Head of caudate nucleus (tissue), 42 donors: ENCODE measurements around the gene KCNN4.

Experiments
- DNase-seq, 42 donors: peaks; one replicate each; pipeline versions ENCODE4 v3.0.0 to v3.0.0-alpha.2; 2020 to 2021; ENCODE audit warnings: mixed read lengths in 7 of 42
- intact Hi-C: fragments of 100-400 bp; cut with DNase I; formaldehyde crosslinking; loops from one replicate; pipeline ENCODE4 v1.15.0; 2022

The KCNN4 gene

DNA sequence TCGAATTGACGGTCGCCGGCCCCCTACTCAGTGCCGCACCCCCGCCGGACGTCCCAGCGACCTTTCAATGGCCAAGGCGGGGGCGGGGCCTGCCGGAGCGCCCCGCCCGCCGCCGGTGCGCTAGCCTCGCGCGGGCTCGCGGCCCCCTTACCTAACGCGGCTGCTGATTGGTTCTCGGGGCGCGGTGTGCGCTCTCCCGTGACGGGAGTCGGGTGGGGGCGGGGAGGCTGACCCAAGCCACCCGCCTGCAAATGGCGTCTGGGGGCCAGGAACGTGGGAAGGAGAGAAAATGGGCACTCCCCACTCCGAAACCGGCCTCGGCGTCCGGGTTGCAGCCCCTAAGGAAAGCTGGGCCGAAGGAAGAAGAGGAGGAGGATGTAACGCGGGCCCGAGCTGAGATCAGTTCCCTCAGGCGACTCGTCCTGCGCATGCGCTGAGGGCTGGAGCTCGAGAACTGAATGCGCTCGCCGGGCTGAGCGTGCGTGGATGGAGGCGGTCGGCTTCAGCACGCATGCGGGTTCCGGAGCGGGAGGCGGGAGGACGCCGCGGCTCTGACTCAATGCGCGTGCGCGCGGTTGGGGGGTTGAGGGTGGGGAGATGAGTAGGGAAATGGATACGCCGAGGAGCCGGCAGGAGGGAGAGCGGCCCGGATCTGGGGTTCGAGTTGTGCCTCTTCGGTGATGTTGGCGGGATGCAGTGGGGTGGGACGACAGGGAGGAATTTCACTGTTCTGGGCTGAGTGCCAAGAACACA, 26.1 kb downstream of the KCNN4 start, which contains the start of gene SMG9:
Gene SMG9 (minus strand): TSS at position 460 of the 753 bp plus-strand sequence. CDS start 4,221 bp downstream, outside the sequence.
- peak; percentile 87 to 99 (median 96) for DNase-seq
- intact Hi-C loops, result no loop called here

DNA sequence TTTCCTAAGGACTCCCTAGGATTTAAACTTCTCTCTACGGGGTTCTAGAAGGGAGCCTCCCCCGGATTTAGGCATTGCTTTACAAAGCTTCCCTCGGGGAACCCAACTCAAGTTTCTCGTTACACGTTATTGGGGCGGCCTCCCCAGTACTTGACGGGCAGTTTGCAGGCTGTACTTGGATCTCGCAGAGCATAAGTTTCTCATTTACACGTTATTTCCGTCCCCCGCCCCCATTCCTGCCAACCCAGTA, 26.6 kb downstream of the KCNN4 start:
- no peak for DNase-seq

DNA sequence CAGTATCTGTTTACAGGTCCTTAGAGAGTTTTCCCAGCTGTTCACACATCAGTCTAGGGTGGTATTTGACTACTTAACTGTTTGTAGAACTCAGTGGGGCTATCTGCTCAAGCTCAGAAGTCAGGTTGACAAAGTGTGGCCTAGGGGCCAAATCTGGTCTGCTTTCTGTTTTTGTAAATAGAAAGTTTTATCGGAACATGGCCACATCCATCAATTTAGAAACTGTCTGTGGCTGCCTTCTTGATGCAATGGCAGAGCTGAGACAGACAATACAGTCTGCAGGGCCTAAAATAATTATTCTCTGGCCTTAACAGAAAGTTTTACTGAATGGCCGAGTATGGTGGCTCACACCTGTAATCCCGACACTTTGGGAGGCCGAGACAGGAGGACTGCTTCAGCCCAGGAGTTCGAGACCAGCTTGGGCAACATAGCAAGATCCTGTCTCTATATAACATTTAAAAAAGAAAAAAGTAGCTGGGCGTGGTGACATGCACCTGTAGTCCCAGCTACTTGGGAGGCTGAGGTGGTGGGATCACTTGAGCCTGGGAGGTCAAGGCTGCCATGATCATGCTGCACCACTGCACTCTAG, 28.4 kb downstream of the KCNN4 start:
- intact Hi-C loops, result no loop called here

More for the DNA sequence above, 26.6 kb downstream of the KCNN4 start:
- intact Hi-C loops, result no loop called here

GRCh38 chr19:43751466-43752220, 29.1 kb downstream of the KCNN4 start:
- intact Hi-C loops, result no loop called here
- no peak for DNase-seq

More for the DNA sequence above, 28.4 kb downstream of the KCNN4 start:
- no peak for DNase-seq

GRCh38 chr19:43749898-43750297, 30.9 kb downstream of the KCNN4 start:
- DNase-seq, result no peak
- intact Hi-C loops, result loop anchor here (5.0 to 10.0 kb wide), 2 partner anchors 37 to 75 kb away; partner anchors contain the start of gene PLAUR

DNA sequence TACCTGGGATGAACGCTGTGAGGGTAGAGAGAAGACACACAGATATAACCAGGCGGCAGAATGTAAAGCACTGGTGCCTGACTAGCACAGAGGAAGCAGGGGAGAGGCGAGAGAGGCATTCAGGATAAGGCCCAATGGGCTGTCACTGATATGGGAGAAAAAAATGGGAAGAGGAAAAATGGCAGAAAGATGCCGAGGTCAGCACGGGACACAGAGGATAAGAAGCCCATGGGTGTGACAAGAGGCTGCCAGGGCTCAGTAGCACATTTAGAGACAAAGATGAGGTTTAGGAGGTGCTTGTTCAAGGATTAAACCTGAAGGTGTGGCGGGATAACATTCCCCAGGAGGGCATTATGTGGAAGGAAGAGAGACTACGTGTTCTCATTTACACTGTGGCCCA, 31.6 kb downstream of the KCNN4 start:
- intact Hi-C loops, result loop anchor here (5.0 to 10.0 kb wide), 2 partner anchors 38 to 74 kb away; partner anchors contain the start of gene PLAUR
- DNase-seq, result no peak

DNA sequence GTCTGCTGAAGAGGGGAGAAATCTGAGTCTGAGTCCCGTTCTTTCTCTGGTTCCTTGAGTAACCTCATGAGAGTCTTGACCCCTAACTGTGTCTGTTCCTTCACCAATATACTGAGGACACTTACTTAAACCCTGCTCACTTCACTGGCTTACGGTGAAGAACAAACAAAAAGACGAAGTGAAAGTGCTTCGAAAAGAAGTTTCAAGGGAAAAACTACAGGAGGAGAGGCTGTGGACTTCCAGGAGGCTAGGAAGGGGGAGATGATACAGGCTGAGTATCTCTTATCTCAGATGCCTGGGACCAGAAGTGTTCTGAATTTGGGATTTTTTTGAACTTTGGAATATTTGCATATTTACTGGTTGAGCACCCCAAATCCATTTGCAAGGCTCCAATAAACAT, 32.1 kb downstream of the KCNN4 start:
- DNase-seq, result no peak
- intact Hi-C loops, result loop anchor here (5.0 to 10.0 kb wide), 2 partner anchors 39 to 74 kb away; partner anchors contain the start of gene PLAUR

- intact Hi-C loops, result loop anchor here (5.0 to 10.0 kb wide), 2 partner anchors 39 to 73 kb away; partner anchors contain the start of gene PLAUR
- peak in 37 of 42 donors; percentile 19 to 88 (median 57) for DNase-seq
These were observed 32.6 kb downstream of the KCNN4 start for GRCh38 chr19:43748205-43748594.

DNA sequence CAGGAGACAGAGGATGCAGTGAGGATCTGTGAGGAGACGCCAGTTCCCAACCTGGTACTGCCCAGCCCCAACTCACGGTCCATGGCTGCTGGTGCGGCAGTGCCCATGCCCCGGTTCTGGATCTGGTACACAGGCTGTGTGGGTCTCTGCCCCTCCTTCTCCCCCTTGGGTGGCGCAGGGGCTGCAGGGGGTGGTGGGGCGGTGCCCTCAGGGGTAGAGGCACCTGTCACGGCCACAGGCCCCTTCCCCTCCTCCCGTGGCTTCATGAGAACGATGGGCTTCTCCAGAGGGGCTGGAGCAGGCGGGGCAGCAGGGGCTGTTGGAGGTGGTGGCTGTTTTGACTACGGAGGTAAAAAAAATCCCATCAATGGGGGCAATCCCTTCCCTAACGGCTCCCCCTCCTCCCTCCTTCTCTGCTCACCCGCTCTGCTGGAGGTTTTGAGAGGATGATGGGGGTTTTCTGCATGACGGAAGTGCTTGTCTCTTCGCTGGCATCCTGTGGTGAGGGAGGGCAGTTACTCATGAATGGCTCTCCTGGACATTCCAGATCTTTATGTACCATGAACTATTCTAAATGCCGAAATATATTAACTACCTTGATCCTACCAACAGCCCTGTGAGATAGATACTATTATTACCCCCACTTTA, 33.1 kb downstream of the KCNN4 start:
- intact Hi-C loops, result loop anchor here (5.0 to 10.0 kb wide), 2 partner anchors 40 to 73 kb away; partner anchors contain the start of gene PLAUR
- no peak for DNase-seq

DNA sequence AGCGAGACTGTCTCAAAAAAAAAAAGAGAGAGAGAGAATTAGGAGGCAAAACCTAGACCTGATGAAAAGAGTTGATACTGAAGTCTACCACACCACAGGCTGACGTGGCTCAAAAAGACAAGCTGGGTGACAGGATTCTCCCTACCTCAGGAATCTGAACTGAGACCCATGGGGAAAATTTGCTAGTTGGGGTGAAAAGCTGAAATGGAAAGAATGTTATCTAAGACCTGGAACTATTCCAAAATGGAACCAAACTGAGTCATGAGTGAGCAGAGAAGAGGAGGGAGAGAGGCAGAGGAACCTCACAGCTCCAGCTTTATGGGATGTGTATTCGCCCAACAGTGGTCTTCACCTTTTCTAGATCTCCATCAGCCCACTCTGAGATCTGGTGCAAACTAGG, 37.7 kb downstream of the KCNN4 start:
- no peak for DNase-seq
- intact Hi-C loops, result loop anchor here (10.0 kb wide), 1 partner anchor 68 kb away; the partner anchor contains the start of gene PLAUR

- peak in 22 of 42 donors; percentile 18 to 75 (median 39) for DNase-seq
- intact Hi-C loops, result loop anchor here (10.0 kb wide), 1 partner anchor 66 kb away; the partner anchor contains the start of gene PLAUR
These were observed 39.5 kb downstream of the KCNN4 start for GRCh38 chr19:43741075-43741825.

DNA sequence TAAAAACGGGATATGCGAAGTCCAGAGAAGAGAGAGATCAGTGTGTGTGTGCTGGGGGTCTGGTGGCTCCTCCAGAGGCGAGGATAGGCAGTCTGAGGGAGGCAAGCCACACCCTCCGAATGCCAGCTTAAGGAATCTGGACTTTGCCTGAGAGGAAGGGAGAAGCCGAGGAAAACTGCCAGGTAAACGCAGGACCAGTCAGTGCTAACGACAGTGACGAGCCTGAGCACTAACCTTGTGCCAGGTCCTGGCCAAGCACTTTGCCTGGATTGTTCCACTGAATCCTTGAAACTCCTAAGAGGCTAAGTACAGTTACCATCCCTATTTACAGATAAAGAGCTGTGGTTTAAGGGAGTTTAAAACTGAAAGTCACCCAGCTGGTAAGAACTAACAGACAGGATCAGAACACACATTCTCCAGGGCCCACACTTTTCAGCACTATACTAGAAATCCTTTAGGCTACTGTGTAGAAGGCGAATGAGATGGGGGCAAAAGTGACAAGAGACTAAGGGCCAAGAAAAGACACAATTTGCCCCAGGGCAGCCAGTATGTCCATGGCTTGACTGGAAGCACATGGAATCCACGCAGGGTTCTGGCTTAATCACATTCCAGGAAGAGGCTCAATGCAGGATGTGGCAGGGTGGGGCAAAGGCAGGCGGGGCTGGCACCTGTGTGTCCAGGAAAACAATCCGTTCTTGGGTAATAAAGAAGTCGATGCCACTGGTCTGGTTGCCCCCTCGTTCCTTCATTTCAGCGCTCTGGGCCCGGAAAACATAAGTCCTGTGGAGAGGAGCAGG, 41.1 kb downstream of the KCNN4 start:
- intact Hi-C loops, result loop anchor here (10.0 kb wide), 1 partner anchor 65 kb away; the partner anchor contains the start of gene PLAUR
- no peak for DNase-seq

- DNase-seq, result peak in 35 of 42 donors; percentile 11 to 87 (median 51)
- intact Hi-C loops, result no loop called here
These were observed 42.0 kb downstream of the KCNN4 start for GRCh38 chr19:43738780-43739211.

DNA sequence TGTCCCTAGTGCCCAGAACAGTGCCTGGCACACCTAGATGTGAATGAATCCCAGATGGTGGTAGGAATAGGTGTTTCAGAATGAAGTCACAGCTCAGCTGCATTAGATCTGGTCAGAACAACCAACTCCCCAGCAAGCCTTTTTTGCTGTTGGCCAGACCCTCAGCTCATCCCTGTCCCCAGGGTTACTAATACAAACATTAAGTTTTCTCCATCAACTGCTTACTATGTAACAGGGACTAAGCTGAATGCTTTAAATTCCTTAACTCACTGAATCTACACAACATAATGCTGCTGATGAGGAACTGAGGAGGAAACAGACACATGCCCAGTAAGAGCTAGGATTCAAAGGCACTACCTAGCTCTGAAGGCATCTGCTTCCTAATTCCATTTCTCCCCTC, 44.8 kb downstream of the KCNN4 start:
- intact Hi-C loops, result no loop called here
- DNase-seq, result no peak

DNA sequence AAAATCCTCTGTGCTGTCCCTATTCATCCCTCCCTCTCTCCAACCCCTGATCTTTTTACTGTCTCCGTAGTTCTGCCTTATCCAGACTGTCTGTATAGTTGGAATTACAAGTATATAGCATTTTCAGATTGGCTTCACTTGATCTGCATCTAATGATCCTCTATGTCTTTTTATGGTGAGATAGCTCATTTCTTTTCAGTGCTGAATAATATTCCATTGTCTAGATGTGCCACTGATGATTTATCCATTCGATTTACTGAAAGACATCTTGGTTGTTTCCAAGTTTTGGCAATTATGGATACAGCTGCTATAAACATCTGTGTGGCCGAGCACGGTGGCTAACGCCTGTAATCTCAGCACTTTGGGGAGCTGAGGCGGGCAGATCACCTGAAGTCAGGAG, 45.8 kb downstream of the KCNN4 start:
- intact Hi-C loops, result no loop called here

DNA sequence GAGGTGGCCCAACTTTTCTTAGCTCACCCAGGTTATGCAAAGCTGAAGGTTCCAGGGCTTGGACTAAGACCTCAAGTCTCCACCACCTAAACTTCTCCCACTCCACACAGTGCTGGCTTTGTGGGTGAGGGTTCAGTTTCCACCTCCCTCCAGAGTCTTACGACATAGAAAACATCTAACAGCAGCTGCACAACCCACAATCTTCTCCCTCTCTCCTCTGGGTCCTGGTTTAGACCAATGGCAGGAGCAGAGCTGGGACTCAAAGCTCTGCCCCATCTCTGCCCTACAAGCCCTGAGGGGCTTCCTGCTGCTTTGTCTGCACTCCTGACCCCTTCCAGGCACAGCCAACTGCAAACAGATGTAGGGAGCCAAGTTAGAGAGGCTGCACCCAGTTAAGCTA, 48.9 kb downstream of the KCNN4 start:
- no peak for DNase-seq
- intact Hi-C loops, result no loop called here

More for the DNA sequence above, 45.8 kb downstream of the KCNN4 start:
- no peak for DNase-seq

- intact Hi-C loops, result no loop called here
- no peak for DNase-seq
These were observed 49.4 kb downstream of the KCNN4 start for GRCh38 chr19:43731346-43731745.
